GM21723 (cell line): ENCODE results near the gene NET1.
"Not testable (repeated sequence)": the region's sequence is repeated elsewhere in the genome, so short reads cannot be mapped to it uniquely, and the experiment has no call there.

Experiments
- ATAC-seq: cut with Tn5 transposase; IDR thresholded peaks from one replicate; pipeline ENCODE4 v1.9.1; 2021; ENCODE audit warnings: mild to moderate bottlenecking, moderate library complexity; ENCODE audit not compliant: unreplicated experiment

NET1 gene

DNA sequence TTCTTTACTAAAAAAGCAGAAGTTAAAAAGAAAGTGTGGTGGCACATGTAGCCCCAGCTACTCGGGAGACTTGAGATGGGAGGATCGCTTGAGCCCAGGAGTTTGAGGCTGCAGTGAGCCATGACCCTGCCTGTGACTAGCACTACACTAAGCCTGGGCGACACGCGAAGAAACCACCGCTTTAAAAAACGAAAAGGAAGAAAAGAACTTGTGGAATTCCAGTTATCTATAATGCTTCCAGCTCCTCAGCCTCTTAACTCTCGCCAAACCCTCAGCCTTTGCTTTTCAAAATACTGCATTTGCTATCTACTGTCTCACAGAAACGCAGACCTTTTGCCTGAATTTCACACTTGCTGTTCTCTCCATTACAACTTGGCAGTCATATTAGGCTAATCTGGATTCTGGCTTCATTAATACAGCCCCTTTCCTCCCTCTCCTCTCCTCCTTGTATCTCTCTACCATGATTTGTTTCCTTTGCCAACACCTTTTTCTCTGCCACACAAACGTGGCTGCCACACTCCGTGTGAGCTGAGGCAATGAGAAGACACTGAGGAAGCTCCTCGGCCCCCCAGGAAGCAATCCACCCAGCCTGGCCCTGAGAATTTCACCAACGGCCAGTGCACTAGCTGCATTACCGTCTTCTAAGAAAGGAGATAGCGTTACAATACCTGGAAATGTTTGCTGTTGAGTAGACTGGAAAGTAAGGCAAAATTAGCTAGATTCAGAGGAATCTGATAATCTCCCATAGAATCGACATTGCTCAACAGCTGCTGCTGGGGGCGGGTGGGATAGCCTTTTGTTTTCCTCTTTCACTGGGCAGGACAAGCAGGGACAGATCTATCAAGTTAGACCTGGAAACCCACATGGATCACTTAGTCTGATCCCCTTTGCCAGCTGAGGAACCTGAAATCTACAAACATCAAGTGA is 49.8 kb downstream of the NET1 start:
- ATAC-seq: no peak

DNA sequence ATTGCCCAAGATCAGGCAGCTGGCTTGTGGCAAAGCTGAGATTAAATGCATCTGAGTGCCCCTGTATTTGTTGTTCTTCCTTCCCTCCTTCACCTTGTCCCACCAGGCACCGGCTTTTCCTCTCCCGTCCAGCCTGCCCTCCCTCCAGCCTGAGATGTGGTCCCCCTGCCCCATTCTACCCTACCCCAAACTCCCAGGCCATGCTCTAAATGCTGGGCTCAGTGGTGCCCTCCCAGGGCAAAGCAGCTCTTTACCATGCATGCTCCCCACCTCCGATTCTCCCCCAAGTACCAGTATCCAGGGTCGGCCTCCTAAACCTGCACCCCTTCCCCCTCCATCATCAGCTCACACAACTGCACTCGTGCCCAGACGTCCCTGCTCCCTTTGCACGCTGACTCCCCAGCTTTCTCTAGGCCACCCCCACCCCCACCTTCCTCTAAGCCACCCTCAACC is 50.5 kb downstream of the NET1 start:
- ATAC-seq: no peak

DNA sequence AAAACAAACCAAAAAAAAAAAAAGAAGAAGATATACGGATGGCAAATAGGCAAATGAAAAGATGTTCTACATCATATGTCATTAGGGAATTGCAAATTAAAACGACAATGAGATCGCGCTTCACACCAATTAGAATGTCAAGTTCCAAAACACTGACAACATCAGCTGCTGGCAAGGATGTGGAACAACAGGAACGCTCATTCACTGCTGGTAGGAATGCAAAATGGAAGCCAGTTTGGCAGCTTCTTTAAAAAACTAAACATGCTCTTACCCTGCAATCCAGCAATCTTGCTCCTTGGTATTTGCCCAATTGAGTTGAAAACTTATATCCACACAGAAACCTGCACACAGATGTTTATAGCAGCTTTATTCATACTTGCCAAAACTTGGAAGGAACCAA is 52.2 kb downstream of the NET1 start:
- no peak for ATAC-seq

DNA sequence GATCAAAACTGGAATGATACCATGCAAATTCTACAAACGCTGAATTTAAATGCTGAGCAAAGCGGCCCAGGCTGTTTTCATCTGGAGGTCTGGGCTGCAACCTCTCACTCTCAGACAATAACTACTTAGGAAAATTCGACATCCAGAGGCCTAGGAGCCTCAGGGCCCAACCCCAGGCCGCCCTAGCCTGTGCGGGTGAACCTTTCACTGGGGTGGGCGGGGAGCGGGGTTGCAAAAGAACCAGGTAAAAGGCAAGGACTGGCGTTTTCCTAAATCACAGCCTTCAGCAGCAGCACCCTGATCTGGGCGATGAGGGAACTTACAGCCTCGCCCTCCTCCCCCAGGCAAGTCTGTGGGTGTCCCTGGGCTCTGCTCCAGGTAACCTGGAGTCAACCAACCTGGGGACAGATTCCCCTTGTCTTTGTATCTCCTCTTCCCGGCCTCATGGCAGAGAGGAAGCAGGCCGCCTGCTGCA is 53.7 kb downstream of the NET1 start:
- ATAC-seq: no peak

DNA sequence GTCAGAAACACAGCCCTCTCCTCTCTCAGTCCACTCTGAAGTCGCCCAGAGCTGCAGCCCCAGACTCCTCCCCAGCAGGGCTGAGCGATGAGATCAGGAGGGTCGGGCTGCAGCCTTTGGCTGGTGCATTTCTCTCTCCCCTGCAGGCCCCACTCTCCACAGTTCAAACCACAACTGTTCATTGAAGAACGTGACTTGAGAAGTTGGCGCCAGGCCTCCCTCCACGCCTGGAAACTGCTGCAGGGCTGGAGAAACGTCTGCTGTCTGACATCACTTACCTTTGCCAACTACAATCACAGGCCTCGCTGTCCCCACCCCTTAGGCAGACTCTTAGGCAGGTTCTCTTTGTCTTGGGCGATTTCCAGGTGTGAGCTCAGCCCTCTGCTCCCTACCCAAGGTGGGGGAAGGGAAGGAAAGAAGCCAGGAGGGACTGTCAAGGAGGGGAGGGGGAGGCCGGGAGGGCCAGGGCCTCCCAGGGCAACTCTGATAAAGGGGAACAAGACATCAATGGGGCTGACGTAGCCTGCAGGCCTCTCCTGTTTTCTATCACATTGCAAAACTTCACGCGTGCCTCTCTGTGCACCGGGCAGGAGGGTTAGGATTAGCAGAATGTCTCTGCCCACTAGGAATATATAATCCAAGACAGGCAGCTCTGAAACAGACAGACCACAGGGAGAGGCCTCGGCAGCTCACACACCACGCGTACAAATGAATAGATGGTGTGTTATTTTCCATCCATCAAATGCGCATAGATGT is 54.3 kb downstream of the NET1 start:
- no peak for ATAC-seq

DNA sequence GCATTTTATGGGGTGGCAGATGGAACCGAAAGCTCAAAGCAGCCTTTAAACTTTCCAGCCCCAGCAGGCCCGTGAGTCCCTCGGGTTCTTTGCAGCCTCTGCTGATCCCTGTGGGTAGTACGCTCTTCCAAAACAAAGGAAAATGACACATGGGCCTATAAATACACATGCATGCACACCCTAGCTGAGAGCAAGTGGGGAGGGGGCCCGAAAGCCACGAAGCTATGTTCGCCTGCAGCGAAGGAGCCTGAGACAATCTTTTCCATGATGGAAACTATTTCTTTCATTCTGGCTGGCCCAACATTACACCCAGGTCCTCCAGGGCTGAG is 54.8 kb downstream of the NET1 start:
- no peak for ATAC-seq

DNA sequence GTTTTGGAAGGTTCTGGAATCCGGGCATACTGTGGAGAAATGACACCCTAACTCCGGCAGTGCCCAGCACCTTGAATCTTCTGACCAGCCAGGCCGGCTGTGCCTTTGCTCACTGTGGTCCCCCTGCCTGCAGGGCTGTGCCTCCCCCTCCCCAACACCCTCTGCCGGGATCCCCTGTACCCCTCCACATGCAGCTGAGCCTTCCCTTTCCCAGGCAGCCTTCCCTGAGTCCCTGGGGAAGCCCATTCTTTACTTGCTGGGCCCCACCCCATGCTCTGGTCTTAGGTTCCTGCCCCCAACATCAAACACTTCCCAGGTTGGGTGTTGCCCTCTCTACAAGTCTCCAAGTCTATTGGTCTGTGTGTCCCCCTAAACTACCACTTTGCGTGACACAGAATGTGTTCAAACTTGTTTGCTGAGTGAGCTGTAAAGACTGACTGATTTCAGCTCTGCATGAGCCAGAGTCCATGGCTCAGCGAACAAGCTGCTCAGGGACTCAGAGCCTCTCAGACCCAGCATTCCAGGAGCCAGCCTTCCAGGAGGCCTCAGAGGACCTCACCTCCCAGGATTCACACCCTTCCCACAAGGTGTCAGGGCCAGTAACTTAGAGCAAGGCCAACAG is 55.4 kb downstream of the NET1 start:
- no peak for ATAC-seq

DNA sequence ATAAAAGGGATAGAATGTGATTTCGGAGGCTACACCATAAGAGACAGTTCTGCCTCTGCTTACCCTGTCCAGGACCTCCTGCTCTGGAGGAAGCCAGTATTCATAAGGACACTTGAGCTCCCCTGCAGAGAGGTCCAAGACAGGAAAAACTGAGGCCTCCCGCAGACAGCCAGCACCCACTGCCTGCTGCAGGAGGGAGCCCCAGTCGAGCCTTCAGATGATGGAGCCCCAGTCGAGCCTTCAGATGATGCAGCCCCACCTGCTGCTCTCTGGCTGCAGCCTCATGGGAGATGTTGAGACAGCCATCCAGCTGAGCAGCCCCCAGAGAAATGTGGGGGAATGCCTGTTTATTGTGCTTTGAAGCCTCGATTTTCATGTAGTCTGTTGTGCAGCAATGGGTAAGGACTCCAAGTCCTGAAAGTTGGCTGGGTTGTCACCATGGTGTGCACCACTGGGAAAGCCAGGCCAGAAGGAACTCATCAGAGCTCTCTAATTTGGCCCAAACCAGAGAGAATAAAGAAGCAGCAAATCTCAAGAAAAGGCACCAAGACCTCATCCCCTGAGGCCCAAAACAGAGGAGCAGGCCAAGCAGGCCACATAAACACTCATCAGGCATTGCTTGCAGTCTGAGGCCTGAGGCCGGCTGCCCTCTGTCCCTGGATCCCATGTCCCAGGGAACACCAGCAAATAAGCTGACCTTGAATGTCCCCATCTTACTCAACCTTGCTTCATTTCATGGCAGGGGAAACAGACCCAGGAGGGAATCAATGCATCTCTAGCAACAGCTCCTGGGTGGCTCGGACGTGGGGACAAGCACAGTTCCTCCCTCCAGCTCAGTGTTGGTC is 56.1 kb downstream of the NET1 start:
- ATAC-seq: no peak

DNA sequence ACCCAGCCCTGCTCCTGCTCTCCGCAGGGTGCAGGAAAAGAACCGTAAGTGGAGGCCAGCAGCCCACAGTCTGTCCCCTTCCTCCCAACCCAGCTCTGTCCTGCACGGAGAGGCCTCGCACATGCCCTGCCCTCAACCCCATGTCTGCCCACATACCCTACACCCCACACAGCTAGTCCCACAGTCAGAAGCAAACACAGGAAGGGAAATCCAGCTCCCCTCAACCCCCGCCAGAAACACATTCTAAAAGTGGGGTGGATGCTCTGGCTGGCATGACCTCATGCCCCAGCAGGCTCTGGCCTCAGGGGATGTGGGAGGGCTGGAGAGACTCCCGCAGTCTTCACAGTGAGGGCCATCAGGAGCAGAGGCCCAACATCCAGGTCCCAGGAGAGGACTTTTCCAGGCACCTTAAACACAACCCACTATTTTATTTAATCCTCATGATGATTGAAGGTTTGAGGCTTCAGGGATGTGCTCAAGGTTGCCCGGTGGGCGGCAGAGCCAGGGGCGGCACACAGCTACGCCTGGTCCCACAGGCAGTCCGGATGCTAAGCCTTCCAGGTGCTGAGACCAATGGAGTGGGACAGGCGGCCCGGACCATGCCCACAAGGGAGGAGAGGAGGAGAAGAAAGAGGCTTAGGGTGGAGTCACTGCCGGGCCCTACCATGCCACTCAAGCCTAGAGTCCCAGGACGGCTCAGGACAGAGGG is 57.1 kb downstream of the NET1 start:
- ATAC-seq: no peak

DNA sequence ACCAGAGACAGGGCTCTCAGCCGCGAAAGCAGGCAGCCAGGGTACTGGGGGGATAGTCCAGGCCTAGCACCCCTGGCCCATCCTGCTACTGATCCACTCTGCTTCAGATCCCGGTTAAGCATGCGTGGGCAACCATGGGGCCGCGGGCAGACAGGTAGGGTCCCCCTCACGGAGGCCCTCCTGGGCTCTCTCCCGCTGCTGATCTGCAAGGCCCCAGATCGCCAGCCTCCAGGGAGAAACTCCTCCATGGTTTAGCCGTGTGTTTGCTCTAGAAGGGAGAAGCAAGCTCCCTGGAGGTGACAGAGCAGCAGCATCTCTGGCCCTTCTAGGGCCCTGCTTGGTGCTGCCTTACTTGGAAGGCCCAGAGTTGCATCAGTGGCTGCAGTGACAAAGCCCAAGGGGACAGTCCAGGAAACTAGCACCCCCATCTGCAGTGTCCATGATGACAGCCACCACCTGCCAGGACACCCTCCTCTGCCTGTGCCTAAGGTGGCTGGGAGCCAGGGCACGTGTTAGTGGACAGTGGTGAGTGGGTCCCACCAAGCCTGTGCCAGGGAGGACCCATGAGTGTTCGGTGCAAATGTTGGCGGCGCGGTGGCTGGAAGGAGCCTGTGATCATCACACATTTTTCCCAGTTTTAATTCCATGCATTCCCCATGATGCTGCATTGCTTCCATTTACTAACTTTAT is 57.9 kb downstream of the NET1 start:
- ATAC-seq: no peak

DNA sequence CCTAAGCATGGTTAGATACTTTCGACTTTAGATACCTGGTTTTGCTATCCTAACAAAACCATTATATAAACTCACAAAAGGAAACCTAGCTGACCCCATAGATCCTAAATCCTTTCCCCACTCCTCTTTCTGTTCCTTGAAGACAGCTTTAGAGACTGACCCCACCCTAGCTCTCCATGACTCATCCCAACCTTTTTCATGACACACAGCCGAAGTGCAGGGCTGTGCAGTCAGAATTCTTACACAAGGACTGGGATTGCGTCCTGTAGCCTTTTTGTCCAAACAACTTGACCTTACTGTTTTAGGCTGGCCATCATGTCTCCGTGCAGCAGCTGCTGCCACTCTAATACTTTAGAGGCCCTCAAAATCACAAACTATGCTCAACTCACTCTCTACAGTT is 62.3 kb downstream of the NET1 start:
- not testable (repeated sequence) for ATAC-seq

DNA sequence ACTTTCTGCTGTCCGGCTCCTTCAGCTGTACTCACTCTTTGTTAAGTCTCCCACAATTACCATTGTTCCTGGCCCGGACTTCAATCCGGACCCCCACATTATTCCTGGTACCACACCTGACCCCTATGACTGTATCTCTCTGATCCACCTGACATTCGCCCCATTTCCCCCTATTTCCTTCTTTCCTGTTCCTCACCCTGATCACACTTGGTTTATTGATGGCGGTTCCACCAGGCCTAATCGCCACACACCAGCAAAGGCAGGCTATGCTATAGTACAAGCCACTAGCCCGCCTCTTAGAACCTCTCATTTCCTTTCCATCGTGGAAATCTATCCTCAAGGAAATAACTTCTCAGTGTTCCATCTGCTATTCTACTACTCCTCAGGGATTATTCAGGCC is 62.7 kb downstream of the NET1 start:
- not testable (repeated sequence) for ATAC-seq

DNA sequence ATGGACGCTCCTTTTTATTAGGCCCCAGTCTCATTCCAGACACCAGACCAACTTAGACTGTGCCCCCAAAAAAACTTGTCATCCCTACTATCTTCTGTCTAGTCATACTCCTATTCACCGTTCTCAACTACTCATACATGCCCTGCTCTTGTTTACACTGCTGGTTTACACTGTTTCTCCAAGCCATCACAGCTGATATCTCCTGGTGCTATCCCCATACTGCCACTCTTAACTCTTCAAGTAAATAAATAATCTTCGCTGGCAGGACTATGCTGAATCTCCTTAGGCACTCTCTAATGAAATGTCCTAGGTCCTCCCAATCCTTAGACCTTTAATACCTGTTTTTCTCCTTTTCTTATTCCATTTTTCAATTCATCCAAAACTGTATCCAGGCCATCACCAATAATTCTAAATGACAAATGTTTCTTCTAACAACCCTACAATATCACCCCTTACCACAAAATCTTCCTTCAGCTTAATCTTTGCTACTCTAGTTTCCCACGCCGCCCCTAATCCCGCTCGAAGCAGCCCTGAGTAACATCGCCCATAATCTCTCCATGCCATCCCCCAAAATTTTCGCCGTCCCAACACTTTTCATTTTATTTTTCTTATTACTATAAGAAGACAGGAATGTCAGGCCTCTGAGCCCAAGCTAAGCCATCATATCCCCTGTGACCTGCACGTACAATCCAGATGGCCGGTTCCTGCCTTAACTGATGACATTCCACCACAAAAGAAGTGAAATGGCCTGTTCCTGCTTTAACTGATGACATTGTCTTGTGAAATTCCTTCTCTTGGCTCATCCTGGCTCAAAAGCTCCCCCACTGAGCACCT is 63.8 kb downstream of the NET1 start:
- not testable (repeated sequence) for ATAC-seq

DNA sequence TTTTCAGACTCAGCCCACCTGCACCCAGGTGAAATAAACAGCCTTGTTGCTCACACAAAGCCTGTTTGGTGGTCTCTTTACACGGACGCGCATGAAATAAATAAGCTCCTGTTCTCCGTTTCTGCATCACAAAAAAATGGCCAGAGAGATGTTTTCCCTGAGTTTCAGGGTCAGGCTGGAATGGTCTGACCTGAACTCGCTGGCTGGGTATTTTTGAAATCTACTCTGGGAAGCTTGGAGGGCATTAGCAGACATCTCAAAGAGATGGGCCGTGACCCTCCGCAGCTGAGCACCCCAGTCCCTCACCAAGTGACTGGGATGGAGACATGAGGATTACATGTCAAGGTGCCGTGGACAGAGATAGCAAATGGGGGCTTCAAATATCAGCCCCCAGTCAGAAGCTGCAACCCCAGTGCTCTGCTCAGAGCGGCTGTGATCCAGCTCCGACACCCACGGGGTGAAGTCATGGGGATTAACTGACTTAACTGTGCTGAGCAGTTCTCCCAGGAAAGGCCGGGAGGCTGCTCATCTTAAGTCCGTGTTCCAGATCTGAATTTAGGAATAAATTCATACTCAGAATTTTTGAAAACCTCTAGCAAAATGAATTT is 64.7 kb downstream of the NET1 start:
- no peak for ATAC-seq

DNA sequence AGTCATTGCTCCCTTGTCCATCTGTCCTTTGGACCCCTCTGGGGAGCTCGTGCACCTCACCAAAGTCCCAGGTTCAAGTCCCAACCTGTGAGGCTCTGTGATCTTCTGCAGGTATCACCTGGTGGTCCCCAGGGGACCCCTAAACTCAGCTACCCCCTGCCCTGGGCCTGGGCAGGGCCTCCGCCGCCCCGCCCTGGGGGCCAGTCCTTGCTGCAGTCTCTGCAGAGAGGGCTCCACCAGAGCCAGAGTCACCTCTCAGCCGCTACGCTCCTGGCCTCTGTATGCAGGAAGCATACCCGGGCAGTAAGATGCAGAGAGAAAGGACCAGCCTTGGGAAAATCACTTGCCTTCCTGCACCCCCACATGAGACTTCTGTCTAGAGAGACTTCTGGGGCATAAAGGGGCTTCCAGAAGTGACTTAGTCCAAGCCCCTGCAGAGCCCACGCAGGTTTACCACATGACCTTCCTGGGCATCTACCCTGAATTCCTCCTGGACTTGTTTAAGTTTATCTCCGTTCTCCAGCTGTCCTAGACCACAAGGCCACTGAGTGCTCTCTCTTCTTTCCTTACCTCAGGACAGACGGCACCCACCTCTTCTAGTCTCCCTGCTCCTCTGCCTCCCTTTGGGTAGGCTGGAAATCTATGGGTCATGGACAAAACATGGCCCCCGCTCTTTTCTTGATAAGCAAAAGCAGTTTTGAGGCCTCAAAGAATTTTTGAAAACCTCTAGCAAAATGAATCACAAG is 65.8 kb downstream of the NET1 start:
- no peak for ATAC-seq

DNA sequence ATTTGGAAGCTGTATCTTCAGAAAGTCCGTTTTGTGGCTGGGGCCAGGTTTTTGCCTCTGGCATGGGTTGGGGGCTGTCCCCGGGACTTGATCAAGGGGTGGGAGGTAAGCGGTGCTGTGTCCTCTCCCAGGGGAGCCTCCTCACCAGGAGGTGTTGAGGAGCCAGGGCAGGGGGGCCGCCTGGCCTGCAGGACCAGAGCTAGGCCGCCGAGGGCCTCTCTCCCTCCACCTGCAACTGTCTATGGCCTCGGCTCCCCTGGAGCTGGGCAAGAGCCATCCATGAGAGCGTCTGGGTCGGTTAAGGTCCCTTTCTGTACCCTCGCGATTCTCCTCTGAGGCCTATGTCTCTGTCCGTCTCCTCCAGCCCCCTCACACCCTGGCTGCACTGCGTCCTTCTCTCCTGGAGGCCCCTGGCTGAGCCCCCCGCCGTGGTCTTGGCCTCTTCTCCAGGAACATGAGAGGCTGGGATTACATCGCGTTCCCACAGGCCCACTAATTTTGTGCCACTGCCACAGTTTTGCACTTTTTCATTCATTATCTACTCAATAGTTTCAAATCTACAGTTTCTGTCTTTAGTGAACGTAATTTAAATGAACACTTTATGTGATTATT is 66.4 kb downstream of the NET1 start:
- ATAC-seq: no peak
